GM23338 (cell line): ENCODE results near the gene PNP. TPM values are rescaled to one million over a fixed set of nuclear protein-coding genes. Genes with fewer than 3 reads are reported as not detected.

Experiments
- ATAC-seq: fragments of 200-7000 bp; cut with Tn5 transposase; 3 replicates; pipeline ENCODE4 v1.9.1; 2020
- DNase-seq: peaks from one replicate; pipeline ENCODE4 v3.0.0-alpha.2; 2015; ENCODE audit warnings: low spot score
- H2AFZ ChIP-seq: fragments of 200-600 bp; sonication (generic); 2 replicates; pipeline ENCODE4 v1.8.0; 2016; ENCODE audit warnings: antibody characterized with exemption, mild to moderate bottlenecking, moderate library complexity
- H3F3A ChIP-seq: fragments of 200-600 bp; sonication (generic); replicated peaks from 2 replicates; pipeline ENCODE4 v1.8.0; 2017; ENCODE audit warnings: antibody characterized with exemption, mixed run types, low read depth
- H3K27ac ChIP-seq: fragments of 200-600 bp; sonication (generic); 2 replicates; pipeline ENCODE4 v1.6.1; 2016; ENCODE audit warnings: low read depth
- H3K27me3 ChIP-seq: fragments of 200-600 bp; sonication (generic); 2 replicates; pipeline ENCODE4 v1.8.0; 2016; ENCODE audit warnings: mild to moderate bottlenecking, mixed run types, moderate library complexity; ENCODE audit not compliant: insufficient read depth
- H3K36me3 ChIP-seq: fragments of 200-600 bp; sonication (generic); 2 replicates; pipeline ENCODE4 v1.8.0; 2016; ENCODE audit warnings: mild to moderate bottlenecking; ENCODE audit not compliant: insufficient read depth
- H3K4me1 ChIP-seq: fragments of 200-600 bp; sonication (generic); 2 replicates; pipeline ENCODE4 v1.8.0; 2016; ENCODE audit warnings: mild to moderate bottlenecking, moderate library complexity; ENCODE audit not compliant: insufficient read depth
- H3K4me2 ChIP-seq: fragments of 200-600 bp; sonication (generic); 2 replicates; pipeline ENCODE4 v1.7.1; 2017; ENCODE audit warnings: mixed run types
- H3K4me3 ChIP-seq: fragments of 200-600 bp; sonication (generic); 2 replicates; pipeline ENCODE4 v1.6.1; 2016; ENCODE audit warnings: mixed run types
- H3K79me2 ChIP-seq: fragments of 200-600 bp; sonication (generic); replicated peaks from 2 replicates; pipeline ENCODE4 v1.8.0; 2017; ENCODE audit warnings: mild to moderate bottlenecking; ENCODE audit not compliant: insufficient read depth
- H3K9me2 ChIP-seq: fragments of 200-600 bp; sonication (generic); 2 replicates; pipeline ENCODE4 v1.8.0; 2017; ENCODE audit not compliant: insufficient read depth
- H4K20me1 ChIP-seq: fragments of 200-600 bp; sonication (generic); replicated peaks from 2 replicates; pipeline ENCODE4 v1.8.0; 2017; ENCODE audit warnings: mild to moderate bottlenecking; ENCODE audit not compliant: insufficient read depth
- H3K27ac Mint-ChIP-seq: 2 replicates; pipeline ENCODE4 v1.8.0; 2020; ENCODE audit warnings: inconsistent platforms, mild to moderate bottlenecking, moderate library complexity, mixed read lengths
- H3K27me3 Mint-ChIP-seq: 3 replicates; pipeline ENCODE4 v1.8.0; 2022; ENCODE audit warnings: low read depth, mild to moderate bottlenecking, moderate library complexity, mixed read lengths, inconsistent platforms; ENCODE audit not compliant: insufficient read depth, poor library complexity
- H3K36me3 Mint-ChIP-seq: 3 replicates; pipeline ENCODE4 v1.8.0; 2021; ENCODE audit warnings: low read depth, mild to moderate bottlenecking, inconsistent platforms, moderate library complexity, mixed read lengths
- H3K4me1 Mint-ChIP-seq: 3 replicates; pipeline ENCODE4 v1.8.0; 2020; ENCODE audit warnings: mild to moderate bottlenecking, inconsistent platforms, mixed read lengths
- H3K4me3 Mint-ChIP-seq: 3 replicates; pipeline ENCODE4 v1.8.0; 2021; ENCODE audit warnings: moderate library complexity, mild to moderate bottlenecking, inconsistent platforms, mixed read lengths
- H3K9me3 Mint-ChIP-seq: 3 replicates; pipeline ENCODE4 v1.8.0; 2020; ENCODE audit warnings: moderate library complexity, mild to moderate bottlenecking, inconsistent platforms, mixed read lengths
- CREB1 ChIP-seq: fragments of 250-450 bp; sonication (Bioruptor Pico); IDR thresholded peaks from 2 replicates; pipeline ENCODE4 v1.5.0; 2020; ENCODE audit warnings: low read depth, mild to moderate bottlenecking, moderate library complexity
- EZH2 ChIP-seq: fragments of 200-600 bp; sonication (generic); IDR thresholded peaks from one replicate; pipeline ENCODE4 v1.8.0; 2017; ENCODE audit warnings: antibody characterized with exemption, mild to moderate bottlenecking, low read depth; ENCODE audit not compliant: unreplicated experiment
- EZH2phosphoT487 ChIP-seq: fragments of 200-600 bp; sonication (generic); IDR thresholded peaks from one replicate; pipeline ENCODE4 v1.8.1; 2018; ENCODE audit warnings: antibody characterized with exemption; ENCODE audit not compliant: unreplicated experiment
- JUNB ChIP-seq: IDR thresholded peaks from one replicate; pipeline ENCODE4 v1.6.1; 2016; ENCODE audit warnings: antibody characterized with exemption; ENCODE audit not compliant: unreplicated experiment
- POLR2AphosphoS5 ChIP-seq: IDR thresholded peaks from 2 replicates; pipeline ENCODE4 v1.6.1; 2016; ENCODE audit warnings: antibody characterized with exemption, low read depth
- STAT1 ChIP-seq: IDR thresholded peaks from one replicate; pipeline ENCODE4 v1.6.1; 2016; ENCODE audit warnings: antibody characterized with exemption; ENCODE audit not compliant: unreplicated experiment
- ZNF114 ChIP-seq: fragments of 250-450 bp; sonication (Bioruptor Pico); IDR thresholded peaks from 2 replicates; pipeline ENCODE4 v1.5.0; 2020; ENCODE audit warnings: mild to moderate bottlenecking, moderate library complexity
- polyA plus RNA-seq: library from polyadenylated mRNA; unstranded; fragments of >200 nt; fragmentation: Nextera tagmentation; extraction: Ambion mirVana; gene quantifications from 2 replicates; pipeline ENCODE4 v1.2.1, GENCODE V29; 2016
- total RNA-seq: library from RNA; depleted of rRNA; stranded (reverse); fragments of >200 nt; shearing (Covaris generic); gene quantifications from 2 replicates; pipeline ENCODE4 v1.2.3, GENCODE V29; 2014
- TF ChIP-seq, protein P1 (sequence below): IDR thresholded peaks from 2 replicates; pipeline ENCODE4 v1.6.1; 2016; ENCODE audit warnings: antibody characterized with exemption
- TF ChIP-seq, protein P2 (sequence below): fragments of 250-450 bp; sonication (Bioruptor Pico); IDR thresholded peaks from 2 replicates; pipeline ENCODE4 v1.5.0; 2020; ENCODE audit warnings: mild to moderate bottlenecking, moderate library complexity

The PNP gene
- total and polyA plus RNA-seq, 2 experiments from 2014 or later: 60.7 to 102 TPM

DNA sequence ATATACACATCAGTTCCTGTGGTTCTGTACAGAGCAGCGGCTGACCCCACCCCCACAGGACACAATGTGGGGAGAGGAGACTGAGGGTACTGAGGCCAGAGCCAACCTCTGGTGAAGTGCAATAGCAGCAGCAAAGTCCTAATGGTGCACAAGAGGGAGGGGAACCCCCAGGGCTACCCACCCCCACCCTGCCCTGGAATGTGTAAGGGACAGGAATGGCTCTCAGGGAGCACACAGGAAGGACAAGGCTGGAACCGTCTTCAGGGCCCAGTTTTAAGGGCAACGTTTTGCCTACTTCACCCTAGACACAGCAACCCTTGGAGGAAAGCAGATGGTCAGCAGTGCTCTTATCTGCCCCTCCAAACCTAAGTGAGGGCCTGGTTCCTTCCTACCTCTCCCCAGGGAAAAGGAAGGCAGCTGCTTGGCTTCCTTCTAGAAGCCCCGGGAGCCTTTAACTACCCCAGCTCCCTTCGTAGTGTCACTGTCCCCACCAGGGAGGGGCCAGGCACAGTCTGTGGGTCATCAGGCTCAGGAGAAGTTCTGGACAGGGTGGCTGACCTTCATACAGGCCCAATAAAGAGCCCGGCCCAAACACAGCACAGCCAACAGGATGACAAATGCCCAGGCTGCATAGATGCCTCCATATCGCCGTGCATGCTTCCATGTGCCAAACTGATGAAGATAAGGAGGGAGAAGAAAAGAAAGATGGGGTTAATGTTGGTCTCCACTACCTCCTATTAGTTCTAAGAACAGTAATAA lies 11.0 kb upstream of the PNP start:
- no peak overlapping the region for H3K4me2 ChIP-seq
- peaks cover 5% of the 10 kb centered on the region; the same call in 1 of the 2 replicates for H3K9me2 ChIP-seq
- Mint-ChIP-seq H3K4me1 (peaks cover 22% of the 10 kb centered on the region), H3K27ac (no peak overlapping the region; the same call in 1 of the 2 replicates), H3K36me3 (peaks cover 5% of the 10 kb centered on the region; the same call in 2 of the 3 replicates), H3K27me3 (peaks cover 12% of the 10 kb centered on the region), H3K4me3 (0 out of 3 replicates have a peak overlapping the region, but pooled peaks have one; percentile 95), H3K9me3 (peaks cover 11% of the 10 kb centered on the region)
- peaks cover 32% of the 10 kb centered on the region; the same call in 1 of the 2 replicates for H3F3A ChIP-seq
- H3K4me3 ChIP-seq: no peak overlapping the region
- TF ChIP-seq POLR2AphosphoS5 (0 out of 2 replicates have a peak, but pooled peaks have one; percentile 28), EZH2phosphoT487 (no peak)
- peaks cover 42% of the 10 kb centered on the region for H3K79me2 ChIP-seq
- peak overlapping the region; percentile 67 for H3K27ac ChIP-seq
- H3K27me3 ChIP-seq: no peaks in the 10 kb centered on the region
- H3K4me1 ChIP-seq: peaks cover 29% of the 10 kb centered on the region
- H3K36me3 ChIP-seq: peaks cover 17% of the 10 kb centered on the region
- ATAC-seq (no peak), DNase-seq (peak; percentile 15)
- no peak overlapping the region for H2AFZ ChIP-seq
- H4K20me1 ChIP-seq: peaks cover 11% of the 10 kb centered on the region

DNA sequence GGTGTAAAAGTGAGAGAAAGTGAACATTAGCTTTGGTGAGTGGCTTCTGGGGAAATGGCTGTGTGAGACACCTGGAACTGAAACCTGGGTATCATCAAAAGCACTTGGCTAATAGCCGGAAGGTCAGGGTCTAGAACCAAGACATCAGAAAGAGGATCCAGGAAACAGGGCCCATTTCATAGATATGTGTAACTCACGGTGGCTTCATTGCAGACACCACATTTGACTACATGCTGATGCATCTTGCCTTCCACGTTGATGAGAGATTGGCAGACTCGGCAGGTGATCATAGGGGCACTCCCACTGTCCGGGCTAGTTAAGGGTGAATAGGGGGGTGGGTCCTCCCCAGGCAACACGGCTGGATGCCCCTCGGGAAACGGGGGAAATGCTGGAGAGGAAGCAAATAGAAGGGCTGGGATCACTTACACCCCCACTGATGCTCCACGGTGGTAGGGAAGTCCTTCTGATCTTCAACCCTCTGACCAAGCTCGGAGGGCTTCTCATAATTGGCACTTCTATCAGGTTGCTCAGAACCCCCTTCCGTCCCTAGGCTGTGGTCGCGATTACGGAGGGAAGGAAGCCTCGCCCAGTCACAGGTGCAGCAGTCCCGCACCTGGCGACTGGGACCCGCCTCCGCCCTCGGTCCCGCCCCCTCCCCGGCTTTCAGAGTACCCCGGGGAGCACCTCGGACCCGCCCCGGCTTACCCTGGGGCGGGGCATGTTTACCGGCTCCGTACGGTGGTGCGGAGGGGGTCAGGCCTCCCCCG lies 8.6 kb upstream of the PNP start:
- Histone ChIP-seq H3K4me3 (peak overlapping the region; percentile 64), H3K4me2 (peak overlapping the region; percentile 91), H3F3A (peaks cover 29% of the 10 kb centered on the region; the same call in 1 of the 2 replicates), H4K20me1 (peaks cover 11% of the 10 kb centered on the region), H3K4me1 (peaks cover 22% of the 10 kb centered on the region), H2AFZ (no peak overlapping the region), H3K79me2 (peaks cover 28% of the 10 kb centered on the region), H3K27ac (peak overlapping the region; percentile 53), H3K36me3 (peaks cover 17% of the 10 kb centered on the region), H3K27me3 (no peaks in the 10 kb centered on the region), H3K9me2 (peaks cover 5% of the 10 kb centered on the region; the same call in 1 of the 2 replicates)
- ATAC-seq: peak; percentile 59
- H3K36me3 Mint-ChIP-seq: peaks cover 3% of the 10 kb centered on the region; the same call in 2 of the 3 replicates
- H3K4me3 Mint-ChIP-seq: peak overlapping the region; percentile 95
- DNase-seq: peak; percentile 76
- H3K27ac Mint-ChIP-seq: peak overlapping the region; percentile 93
- peaks cover 15% of the 10 kb centered on the region for H3K27me3 Mint-ChIP-seq
- H3K4me1 Mint-ChIP-seq: peaks cover 22% of the 10 kb centered on the region
- peaks cover 11% of the 10 kb centered on the region for H3K9me3 Mint-ChIP-seq
- TF ChIP-seq EZH2 (no peak), POLR2AphosphoS5 (no peak), STAT1 (no peak), EZH2phosphoT487 (no peak), JUNB (no peak), ZNF114 (CRISPR knock-in tag) (no peak), CREB1 (no peak)
- TF ChIP-seq, protein P1, sequence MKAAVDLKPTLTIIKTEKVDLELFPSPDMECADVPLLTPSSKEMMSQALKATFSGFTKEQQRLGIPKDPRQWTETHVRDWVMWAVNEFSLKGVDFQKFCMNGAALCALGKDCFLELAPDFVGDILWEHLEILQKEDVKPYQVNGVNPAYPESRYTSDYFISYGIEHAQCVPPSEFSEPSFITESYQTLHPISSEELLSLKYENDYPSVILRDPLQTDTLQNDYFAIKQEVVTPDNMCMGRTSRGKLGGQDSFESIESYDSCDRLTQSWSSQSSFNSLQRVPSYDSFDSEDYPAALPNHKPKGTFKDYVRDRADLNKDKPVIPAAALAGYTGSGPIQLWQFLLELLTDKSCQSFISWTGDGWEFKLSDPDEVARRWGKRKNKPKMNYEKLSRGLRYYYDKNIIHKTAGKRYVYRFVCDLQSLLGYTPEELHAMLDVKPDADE: no peak
- TF ChIP-seq, protein P2, sequence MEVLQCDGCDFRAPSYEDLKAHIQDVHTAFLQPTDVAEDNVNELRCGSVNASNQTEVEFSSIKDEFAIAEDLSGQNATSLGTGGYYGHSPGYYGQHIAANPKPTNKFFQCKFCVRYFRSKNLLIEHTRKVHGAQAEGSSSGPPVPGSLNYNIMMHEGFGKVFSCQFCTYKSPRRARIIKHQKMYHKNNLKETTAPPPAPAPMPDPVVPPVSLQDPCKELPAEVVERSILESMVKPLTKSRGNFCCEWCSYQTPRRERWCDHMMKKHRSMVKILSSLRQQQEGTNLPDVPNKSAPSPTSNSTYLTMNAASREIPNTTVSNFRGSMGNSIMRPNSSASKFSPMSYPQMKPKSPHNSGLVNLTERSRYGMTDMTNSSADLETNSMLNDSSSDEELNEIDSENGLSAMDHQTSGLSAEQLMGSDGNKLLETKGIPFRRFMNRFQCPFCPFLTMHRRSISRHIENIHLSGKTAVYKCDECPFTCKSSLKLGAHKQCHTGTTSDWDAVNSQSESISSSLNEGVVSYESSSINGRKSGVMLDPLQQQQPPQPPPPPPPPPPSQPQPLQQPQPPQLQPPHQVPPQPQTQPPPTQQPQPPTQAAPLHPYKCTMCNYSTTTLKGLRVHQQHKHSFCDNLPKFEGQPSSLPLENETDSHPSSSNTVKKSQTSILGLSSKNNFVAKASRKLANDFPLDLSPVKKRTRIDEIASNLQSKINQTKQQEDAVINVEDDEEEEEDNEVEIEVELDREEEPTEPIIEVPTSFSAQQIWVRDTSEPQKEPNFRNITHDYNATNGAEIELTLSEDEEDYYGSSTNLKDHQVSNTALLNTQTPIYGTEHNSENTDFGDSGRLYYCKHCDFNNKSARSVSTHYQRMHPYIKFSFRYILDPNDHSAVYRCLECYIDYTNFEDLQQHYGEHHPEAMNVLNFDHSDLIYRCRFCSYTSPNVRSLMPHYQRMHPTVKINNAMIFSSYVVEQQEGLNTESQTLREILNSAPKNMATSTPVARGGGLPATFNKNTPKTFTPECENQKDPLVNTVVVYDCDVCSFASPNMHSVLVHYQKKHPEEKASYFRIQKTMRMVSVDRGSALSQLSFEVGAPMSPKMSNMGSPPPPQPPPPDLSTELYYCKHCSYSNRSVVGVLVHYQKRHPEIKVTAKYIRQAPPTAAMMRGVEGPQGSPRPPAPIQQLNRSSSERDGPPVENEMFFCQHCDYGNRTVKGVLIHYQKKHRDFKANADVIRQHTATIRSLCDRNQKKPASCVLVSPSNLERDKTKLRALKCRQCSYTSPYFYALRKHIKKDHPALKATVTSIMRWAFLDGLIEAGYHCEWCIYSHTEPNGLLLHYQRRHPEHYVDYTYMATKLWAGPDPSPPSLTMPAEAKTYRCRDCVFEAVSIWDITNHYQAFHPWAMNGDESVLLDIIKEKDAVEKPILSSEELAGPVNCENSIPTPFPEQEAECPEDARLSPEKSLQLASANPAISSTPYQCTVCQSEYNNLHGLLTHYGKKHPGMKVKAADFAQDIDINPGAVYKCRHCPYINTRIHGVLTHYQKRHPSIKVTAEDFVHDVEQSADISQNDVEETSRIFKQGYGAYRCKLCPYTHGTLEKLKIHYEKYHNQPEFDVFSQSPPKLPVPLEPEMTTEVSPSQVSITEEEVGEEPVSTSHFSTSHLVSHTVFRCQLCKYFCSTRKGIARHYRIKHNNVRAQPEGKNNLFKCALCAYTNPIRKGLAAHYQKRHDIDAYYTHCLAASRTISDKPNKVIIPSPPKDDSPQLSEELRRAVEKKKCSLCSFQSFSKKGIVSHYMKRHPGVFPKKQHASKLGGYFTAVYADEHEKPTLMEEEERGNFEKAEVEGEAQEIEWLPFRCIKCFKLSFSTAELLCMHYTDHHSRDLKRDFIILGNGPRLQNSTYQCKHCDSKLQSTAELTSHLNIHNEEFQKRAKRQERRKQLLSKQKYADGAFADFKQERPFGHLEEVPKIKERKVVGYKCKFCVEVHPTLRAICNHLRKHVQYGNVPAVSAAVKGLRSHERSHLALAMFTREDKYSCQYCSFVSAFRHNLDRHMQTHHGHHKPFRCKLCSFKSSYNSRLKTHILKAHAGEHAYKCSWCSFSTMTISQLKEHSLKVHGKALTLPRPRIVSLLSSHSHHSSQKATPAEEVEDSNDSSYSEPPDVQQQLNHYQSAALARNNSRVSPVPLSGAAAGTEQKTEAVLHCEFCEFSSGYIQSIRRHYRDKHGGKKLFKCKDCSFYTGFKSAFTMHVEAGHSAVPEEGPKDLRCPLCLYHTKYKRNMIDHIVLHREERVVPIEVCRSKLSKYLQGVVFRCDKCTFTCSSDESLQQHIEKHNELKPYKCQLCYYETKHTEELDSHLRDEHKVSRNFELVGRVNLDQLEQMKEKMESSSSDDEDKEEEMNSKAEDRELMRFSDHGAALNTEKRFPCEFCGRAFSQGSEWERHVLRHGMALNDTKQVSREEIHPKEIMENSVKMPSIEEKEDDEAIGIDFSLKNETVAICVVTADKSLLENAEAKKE: no peak
